Endothelial cell of umbilical vein (primary cell): ENCODE data around the gene MASP1.

Source experiments
- EZH2 ChIP-seq: IDR thresholded peaks from 2 replicates; pipeline ENCODE4 v1.6.1; 2012; ENCODE audit warnings: borderline replicate concordance, low read depth, mild to moderate bottlenecking, moderate library complexity, low read length, inconsistent platforms; ENCODE audit not compliant: severe bottlenecking
- FOS ChIP-seq: IDR thresholded peaks from 2 replicates; pipeline ENCODE4 v1.6.1; 2011; ENCODE audit warnings: mild to moderate bottlenecking, low read length, moderate library complexity, borderline replicate concordance; ENCODE audit not compliant: insufficient read depth
- GATA2 ChIP-seq: IDR thresholded peaks from 2 replicates; pipeline ENCODE4 v1.7.0; 2011; ENCODE audit warnings: low read depth, mild to moderate bottlenecking, moderate library complexity, mixed read lengths, low read length; ENCODE audit not compliant: insufficient read length, insufficient read depth
- JUN ChIP-seq: IDR thresholded peaks from 2 replicates; pipeline ENCODE4 v1.6.1; 2011; ENCODE audit warnings: borderline replicate concordance, low read depth; ENCODE audit not compliant: insufficient read length, insufficient read depth
- MAX ChIP-seq: IDR thresholded peaks from 2 replicates; pipeline ENCODE4 v1.6.1; 2011; ENCODE audit not compliant: insufficient read depth, insufficient read length
- MYC ChIP-seq: IDR thresholded peaks from one replicate; pipeline ENCODE4 v1.6.1; 2011; ENCODE audit warnings: mild to moderate bottlenecking, low read depth, low read length
- POLR2A ChIP-seq: IDR thresholded peaks from 2 replicates; pipeline ENCODE4 v1.6.1; 2012; ENCODE audit warnings: low read depth, mild to moderate bottlenecking, control low read depth, low read length
- POLR2AphosphoS5 ChIP-seq: IDR thresholded peaks from 2 replicates; pipeline ENCODE4 v1.6.1; 2012; ENCODE audit warnings: low read depth, mild to moderate bottlenecking, control low read depth, low read length, moderate library complexity; ENCODE audit not compliant: insufficient read depth
- TF ChIP-seq, protein P1 (sequence below), 2 donors: IDR thresholded peaks; 1 replicate in 1 of 2; 2 replicates in 1 of 2; pipeline ENCODE4 v1.5.1; 2011; ENCODE audit warnings: low read length in 2 of 2, mild to moderate bottlenecking in 2 of 2, moderate library complexity in 2 of 2, control low read depth in 1 of 2, inconsistent platforms in 1 of 2, low read depth in 1 of 2; ENCODE audit not compliant: insufficient read depth in 1 of 2; ENCODE audit errors: extremely low read depth in 1 of 2

- TF ChIP-seq EZH2 (no peak), GATA2 (no peak), POLR2A (no peak), POLR2AphosphoS5 (no peak), MYC (no peak), FOS (no peak), MAX (no peak), JUN (no peak)
- TF ChIP-seq, protein P1, sequence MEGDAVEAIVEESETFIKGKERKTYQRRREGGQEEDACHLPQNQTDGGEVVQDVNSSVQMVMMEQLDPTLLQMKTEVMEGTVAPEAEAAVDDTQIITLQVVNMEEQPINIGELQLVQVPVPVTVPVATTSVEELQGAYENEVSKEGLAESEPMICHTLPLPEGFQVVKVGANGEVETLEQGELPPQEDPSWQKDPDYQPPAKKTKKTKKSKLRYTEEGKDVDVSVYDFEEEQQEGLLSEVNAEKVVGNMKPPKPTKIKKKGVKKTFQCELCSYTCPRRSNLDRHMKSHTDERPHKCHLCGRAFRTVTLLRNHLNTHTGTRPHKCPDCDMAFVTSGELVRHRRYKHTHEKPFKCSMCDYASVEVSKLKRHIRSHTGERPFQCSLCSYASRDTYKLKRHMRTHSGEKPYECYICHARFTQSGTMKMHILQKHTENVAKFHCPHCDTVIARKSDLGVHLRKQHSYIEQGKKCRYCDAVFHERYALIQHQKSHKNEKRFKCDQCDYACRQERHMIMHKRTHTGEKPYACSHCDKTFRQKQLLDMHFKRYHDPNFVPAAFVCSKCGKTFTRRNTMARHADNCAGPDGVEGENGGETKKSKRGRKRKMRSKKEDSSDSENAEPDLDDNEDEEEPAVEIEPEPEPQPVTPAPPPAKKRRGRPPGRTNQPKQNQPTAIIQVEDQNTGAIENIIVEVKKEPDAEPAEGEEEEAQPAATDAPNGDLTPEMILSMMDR (IDR thresholded peaks at IDR 0.05; ENCODE audit: extremely low read depth in 1 of 2, insufficient read depth in 1 of 2, low read depth in 1 of 2, low read length in 2 of 2) = no peak
Measured at GRCh38 chr3:187264911-187265310, 26.6 kb downstream of the MASP1 start.
